ENCODE measurements around the gene LGALS7B. TPM values are rescaled to one million over a fixed set of nuclear protein-coding genes. Genes with fewer than 3 reads are reported as not detected.

The LGALS7B gene
- total and polyA plus RNA-seq, 2 experiments from 2014 or later, result not detected

- Histone ChIP-seq H3K27me3 (no peaks in the 10 kb centered on the region), H3K27ac (no peak overlapping the region), H3K36me3 (peaks cover 13% of the 10 kb centered on the region), H3K4me1 (ENCODE audit: low read depth) (peaks cover 9% of the 10 kb centered on the region), H3K4me3 (no peak overlapping the region), H3K9me3 (ENCODE audit: low read depth) (no peaks in the 10 kb centered on the region)
- DNase-seq (ENCODE audit: low read depth in 1 of 2, low spot score in 1 of 2), result no peak
- no peak for TF ChIP-seq CTCF (IDR thresholded peaks at IDR 0.05; ENCODE audit: low read depth, low read length)
These were observed 41.2 kb downstream of the LGALS7B start for GRCh38 chr19:38830039-38830733.

DNA sequence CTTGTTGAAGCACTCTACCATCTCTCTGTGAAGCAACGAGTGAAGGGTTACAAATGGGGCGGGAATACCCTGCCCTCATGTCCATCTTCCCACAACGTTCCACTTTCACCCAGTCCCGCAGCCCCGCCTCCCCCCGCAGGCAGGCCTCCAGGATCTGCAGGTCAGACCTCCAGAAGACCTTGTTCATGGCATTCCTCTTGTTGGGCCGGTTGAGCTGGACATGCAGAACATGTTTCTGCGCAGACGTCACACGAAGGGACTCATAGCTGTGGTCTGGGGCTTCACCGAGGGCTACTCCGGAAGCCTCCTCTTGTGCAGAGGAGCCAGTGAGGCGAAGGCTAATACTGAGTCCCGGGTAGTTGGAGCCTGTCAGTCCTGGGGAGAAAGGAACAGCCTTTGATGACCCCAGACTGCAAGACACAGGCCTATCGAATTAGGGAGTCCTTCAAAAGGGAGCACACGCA lies 42.2 kb downstream of the LGALS7B start:
- Histone ChIP-seq H3K4me3 (peak overlapping the region; percentile 56), H3K9me3 (ENCODE audit: low read depth) (no peaks in the 10 kb centered on the region), H3K27me3 (no peaks in the 10 kb centered on the region), H3K4me1 (ENCODE audit: low read depth) (peaks cover 9% of the 10 kb centered on the region), H3K27ac (peak overlapping the region; percentile 68), H3K36me3 (peaks cover 20% of the 10 kb centered on the region)
- peak; percentile 60 to 96 for DNase-seq (ENCODE audit: low read depth in 1 of 2, low spot score in 1 of 2)
- TF ChIP-seq CTCF (IDR thresholded peaks at IDR 0.05; ENCODE audit: low read depth, low read length), result no peak

DNA sequence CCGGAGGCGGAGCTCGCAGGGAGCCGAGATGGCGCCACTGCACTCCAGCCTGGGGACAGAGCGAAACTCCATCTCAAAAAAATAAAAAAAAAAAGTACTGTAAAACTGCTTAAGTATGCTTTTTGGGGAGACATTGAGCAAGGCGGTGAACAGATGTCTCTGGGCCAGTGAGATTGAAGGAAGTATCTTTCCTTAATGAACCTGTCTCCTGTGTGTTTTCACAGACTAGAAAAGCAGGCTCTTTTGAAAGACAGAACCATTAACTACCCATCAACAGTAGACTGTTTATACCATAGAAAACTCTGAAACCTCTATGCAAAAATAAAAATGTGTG lies 44.1 kb downstream of the LGALS7B start:
- Histone ChIP-seq H3K4me3 (no peak overlapping the region), H3K4me1 (ENCODE audit: low read depth) (peaks cover 9% of the 10 kb centered on the region), H3K27ac (no peak overlapping the region), H3K27me3 (no peaks in the 10 kb centered on the region), H3K36me3 (peaks cover 34% of the 10 kb centered on the region), H3K9me3 (ENCODE audit: low read depth) (no peaks in the 10 kb centered on the region)
- TF ChIP-seq CTCF (IDR thresholded peaks at IDR 0.05; ENCODE audit: low read depth, low read length), result no peak
- DNase-seq (ENCODE audit: low read depth in 1 of 2, low spot score in 1 of 2), result no peak

DNA sequence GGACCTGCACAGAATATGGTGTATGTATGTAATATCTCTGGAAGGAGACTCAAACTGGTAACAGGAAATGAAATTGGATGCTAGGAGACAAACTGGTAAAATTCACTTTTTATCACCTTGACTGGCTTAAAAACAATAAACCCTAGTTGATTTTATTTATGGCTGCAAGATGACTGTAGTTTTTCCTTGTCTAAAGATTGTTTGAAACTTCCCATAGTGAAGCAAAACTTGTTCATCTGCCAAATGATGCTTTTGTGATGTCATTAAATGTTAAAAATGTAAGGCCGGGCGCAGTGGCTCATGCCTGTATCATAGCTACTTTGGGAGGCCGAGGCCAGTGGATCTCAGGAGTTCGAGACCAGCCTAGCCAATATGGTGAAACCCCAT lies 45.1 kb downstream of the LGALS7B start:
- Histone ChIP-seq H3K9me3 (ENCODE audit: low read depth) (no peaks in the 10 kb centered on the region), H3K4me3 (no peak overlapping the region), H3K4me1 (ENCODE audit: low read depth) (peaks cover 9% of the 10 kb centered on the region), H3K36me3 (peaks cover 42% of the 10 kb centered on the region), H3K27ac (no peak overlapping the region), H3K27me3 (no peaks in the 10 kb centered on the region)
- DNase-seq (ENCODE audit: low read depth in 1 of 2, low spot score in 1 of 2), result no peak
- no peak for TF ChIP-seq CTCF (IDR thresholded peaks at IDR 0.05; ENCODE audit: low read depth, low read length)

GRCh38 chr19:38834590-38834989 lies 45.6 kb downstream of the LGALS7B start:
- no peak for DNase-seq (ENCODE audit: low read depth in 1 of 2, low spot score in 1 of 2)
- H3K9me3 ChIP-seq (ENCODE audit: low read depth), result no peaks in the 10 kb centered on the region
- no peak for TF ChIP-seq CTCF (IDR thresholded peaks at IDR 0.05; ENCODE audit: low read depth, low read length)
- peaks cover 9% of the 10 kb centered on the region for H3K4me1 ChIP-seq (ENCODE audit: low read depth)
- no peak overlapping the region for H3K4me3 ChIP-seq
- no peaks in the 10 kb centered on the region for H3K27me3 ChIP-seq
- peaks cover 45% of the 10 kb centered on the region for H3K36me3 ChIP-seq
- no peak overlapping the region for H3K27ac ChIP-seq

Measured in cardiac muscle cell (in vitro differentiated cells and primary cell).